SU-DHL-6 (cell line): Measurements from ENCODE around the gene TMED10.

Source experiments
- H2AFZ ChIP-seq: fragments of 200-600 bp; sonication (generic); 2 replicates; pipeline ENCODE4 v1.6.1; 2014; ENCODE audit warnings: low read depth, mild to moderate bottlenecking, moderate library complexity, mixed read lengths, antibody characterized with exemption, low read length; ENCODE audit not compliant: severe bottlenecking
- H3F3A ChIP-seq: fragments of 200-600 bp; shearing (Covaris generic); 2 replicates; pipeline ENCODE4 v1.6.0; 2016; ENCODE audit warnings: antibody characterized with exemption, mild to moderate bottlenecking; ENCODE audit not compliant: insufficient read depth
- H3K27ac ChIP-seq: fragments of 200-600 bp; sonication (generic); 2 replicates; pipeline ENCODE4 v1.5.1; 2016; ENCODE audit warnings: low read depth, mild to moderate bottlenecking, low read length, moderate library complexity, mixed read lengths
- H3K27me3 ChIP-seq: fragments of 200-600 bp; sonication (generic), shearing (Covaris generic); 2 replicates; pipeline ENCODE4 v1.6.0; 2014; ENCODE audit warnings: mild to moderate bottlenecking, low read length
- H3K36me3 ChIP-seq: fragments of 200-600 bp; sonication (generic); 2 replicates; pipeline ENCODE4 v1.6.1; 2014; ENCODE audit warnings: mild to moderate bottlenecking, low read length, mixed read lengths
- H3K4me2 ChIP-seq: fragments of 300-600, 200-600 bp; shearing (Covaris generic), sonication (generic); 2 replicates; pipeline ENCODE4 v1.6.0; 2014; ENCODE audit warnings: low read length, low read depth, mild to moderate bottlenecking; ENCODE audit not compliant: poor library complexity, severe bottlenecking
- H3K4me3 ChIP-seq: fragments of 200-600 bp; sonication (generic); 2 replicates; pipeline ENCODE4 v1.5.1; 2014; ENCODE audit warnings: antibody characterized with exemption, low read length, mild to moderate bottlenecking, mixed read lengths; ENCODE audit not compliant: insufficient read depth, poor library complexity, severe bottlenecking
- H3K79me2 ChIP-seq: fragments of 200-600 bp; sonication (generic); 2 replicates; pipeline ENCODE4 v1.6.1; 2014; ENCODE audit warnings: mild to moderate bottlenecking, low read length, moderate library complexity; ENCODE audit not compliant: insufficient read depth
- H3K9ac ChIP-seq: fragments of 200-600 bp; sonication (generic); 2 replicates; pipeline ENCODE4 v1.7.0; 2014; ENCODE audit warnings: mild to moderate bottlenecking, low read length
- H3K9me2 ChIP-seq: fragments of 200-600 bp; sonication (generic); replicated peaks from 2 replicates; pipeline ENCODE4 v1.6.1; 2014; ENCODE audit warnings: low read length; ENCODE audit not compliant: insufficient read depth
- H3K9me3 ChIP-seq: fragments of 200-600 bp; sonication (generic); 2 replicates; pipeline ENCODE4 v1.6.1; 2014; ENCODE audit warnings: low read length, mixed read lengths; ENCODE audit not compliant: insufficient read depth
- H4K20me1 ChIP-seq: fragments of 200-600 bp; sonication (generic); 2 replicates; pipeline ENCODE4 v1.6.1; 2014; ENCODE audit warnings: low read depth, mild to moderate bottlenecking, antibody characterized with exemption, low read length, moderate library complexity, mixed read lengths
- CTCF ChIP-seq: fragments of 200-600 bp; sonication (generic); IDR thresholded peaks from one replicate; pipeline ENCODE4 v1.5.1; 2017; ENCODE audit warnings: antibody characterized with exemption, mild to moderate bottlenecking, low read length, moderate library complexity; ENCODE audit not compliant: insufficient read depth, poor library complexity, severe bottlenecking
- EZH2phosphoT487 ChIP-seq: fragments of 200-600 bp; sonication (generic), shearing (Covaris generic); conservative IDR thresholded peaks from 2 replicates; pipeline ENCODE4 v1.6.1; 2018; ENCODE audit warnings: mild to moderate bottlenecking, antibody characterized with exemption, low read length, moderate library complexity, mixed read lengths

Gene TMED10

GRCh38 chr14:75217508-75218206 is 41.2 kb upstream of the TMED10 start:
- TF ChIP-seq EZH2phosphoT487 = no peak
- no peak for TF ChIP-seq CTCF
- Histone ChIP-seq H3K9ac (no peak overlapping the region), H3K4me2 (no peak overlapping the region), H3F3A (no peaks in the 10 kb centered on the region), H3K27ac (no peak overlapping the region), H3K4me3 (no peak overlapping the region), H3K9me2 (no peaks in the 10 kb centered on the region), H3K27me3 (no peaks in the 10 kb centered on the region), H4K20me1 (no peaks in the 10 kb centered on the region), H2AFZ (no peak overlapping the region), H3K36me3 (no peaks in the 10 kb centered on the region), H3K79me2 (no peaks in the 10 kb centered on the region), H3K9me3 (no peaks in the 10 kb centered on the region)

GRCh38 chr14:75216427-75217006 is 40.1 kb upstream of the TMED10 start:
- TF ChIP-seq CTCF (no peak), EZH2phosphoT487 (no peak)
- Histone ChIP-seq H3K9ac (no peak overlapping the region), H3K9me2 (no peaks in the 10 kb centered on the region)

GRCh38 chr14:75215520-75215919 is 39.1 kb upstream of the TMED10 start:
- H3K9me3 ChIP-seq = no peaks in the 10 kb centered on the region
- no peak overlapping the region for H3K4me3 ChIP-seq
- no peaks in the 10 kb centered on the region for H3K79me2 ChIP-seq
- no peaks in the 10 kb centered on the region for H3K36me3 ChIP-seq
- no peak overlapping the region for H3K9ac ChIP-seq
- no peak overlapping the region for H2AFZ ChIP-seq
- no peaks in the 10 kb centered on the region for H3F3A ChIP-seq
- H3K27me3 ChIP-seq = no peaks in the 10 kb centered on the region
- H4K20me1 ChIP-seq = no peaks in the 10 kb centered on the region
- H3K27ac ChIP-seq = no peak overlapping the region
- no peaks in the 10 kb centered on the region for H3K9me2 ChIP-seq
- TF ChIP-seq CTCF (no peak), EZH2phosphoT487 (no peak)
- H3K4me2 ChIP-seq = no peak overlapping the region

More at GRCh38 chr14:75216427-75217006, 40.1 kb upstream of the TMED10 start:
- H2AFZ ChIP-seq = no peak overlapping the region
- no peaks in the 10 kb centered on the region for H3K79me2 ChIP-seq
- H3K27ac ChIP-seq = no peak overlapping the region
- H3K4me2 ChIP-seq = no peak overlapping the region
- no peaks in the 10 kb centered on the region for H3K9me3 ChIP-seq
- no peaks in the 10 kb centered on the region for H3K27me3 ChIP-seq
- no peaks in the 10 kb centered on the region for H4K20me1 ChIP-seq
- no peaks in the 10 kb centered on the region for H3F3A ChIP-seq
- H3K4me3 ChIP-seq = no peak overlapping the region
- no peaks in the 10 kb centered on the region for H3K36me3 ChIP-seq
